Bronchial epithelial cell (primary cell): ENCODE results near the gene HTR3B. TPM values are rescaled to one million over a fixed set of nuclear protein-coding genes. Genes with fewer than 3 reads are reported as not detected.

Source experiments
- DNase-seq: peaks from one replicate; pipeline ENCODE4 v3.0.0-alpha.2; 2010; ENCODE audit warnings: low read depth
- FAIRE-seq: peaks from 2 replicates; lab custom pipeline; 2011; peaks lifted over from hg19 to GRCh38; lab: Jason Lieb, UNC
- H3K27me3 ChIP-seq: 2 replicates; pipeline ENCODE4 v1.5.1; 2011; ENCODE audit warnings: low read length; ENCODE audit not compliant: control insufficient read depth, insufficient read depth
- H3K36me3 ChIP-seq: 2 replicates; pipeline ENCODE4 v1.5.1; 2011; ENCODE audit warnings: low read length; ENCODE audit not compliant: control insufficient read depth, insufficient read depth
- H3K4me3 ChIP-seq: 2 replicates; pipeline ENCODE4 v1.5.1; 2011; ENCODE audit warnings: mild to moderate bottlenecking, low read depth, low read length, control low read depth
- total RNA-seq: library from RNA; depleted of rRNA; stranded (reverse); fragments of >200 nt; gene quantifications from 2 replicates; pipeline ENCODE4 v1.2.1, GENCODE V29; 2014
- TF ChIP-seq, protein P1 (sequence below): IDR thresholded peaks from 2 replicates; pipeline ENCODE4 v1.5.1; 2011; ENCODE audit warnings: mild to moderate bottlenecking, moderate library complexity, low read length, control low read depth, inconsistent platforms; ENCODE audit not compliant: insufficient read depth, severe bottlenecking

HTR3B gene
- total RNA-seq, 1 donor from 2014 or later = not detected

DNA sequence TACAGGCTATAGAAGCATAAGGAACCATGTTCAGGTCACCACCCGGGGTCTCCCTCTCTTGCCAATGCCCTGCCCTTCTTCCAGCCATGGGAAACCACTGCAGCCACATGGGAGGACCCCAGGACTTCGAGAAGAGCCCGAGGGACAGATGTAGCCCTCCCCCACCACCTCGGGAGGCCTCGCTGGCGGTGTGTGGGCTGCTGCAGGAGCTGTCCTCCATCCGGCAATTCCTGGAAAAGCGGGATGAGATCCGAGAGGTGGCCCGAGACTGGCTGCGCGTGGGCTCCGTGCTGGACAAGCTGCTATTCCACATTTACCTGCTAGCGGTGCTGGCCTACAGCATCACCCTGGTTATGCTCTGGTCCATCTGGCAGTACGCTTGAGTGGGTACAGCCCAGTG is 84.8 kb downstream of the HTR3B start:
- TF ChIP-seq, protein P1, sequence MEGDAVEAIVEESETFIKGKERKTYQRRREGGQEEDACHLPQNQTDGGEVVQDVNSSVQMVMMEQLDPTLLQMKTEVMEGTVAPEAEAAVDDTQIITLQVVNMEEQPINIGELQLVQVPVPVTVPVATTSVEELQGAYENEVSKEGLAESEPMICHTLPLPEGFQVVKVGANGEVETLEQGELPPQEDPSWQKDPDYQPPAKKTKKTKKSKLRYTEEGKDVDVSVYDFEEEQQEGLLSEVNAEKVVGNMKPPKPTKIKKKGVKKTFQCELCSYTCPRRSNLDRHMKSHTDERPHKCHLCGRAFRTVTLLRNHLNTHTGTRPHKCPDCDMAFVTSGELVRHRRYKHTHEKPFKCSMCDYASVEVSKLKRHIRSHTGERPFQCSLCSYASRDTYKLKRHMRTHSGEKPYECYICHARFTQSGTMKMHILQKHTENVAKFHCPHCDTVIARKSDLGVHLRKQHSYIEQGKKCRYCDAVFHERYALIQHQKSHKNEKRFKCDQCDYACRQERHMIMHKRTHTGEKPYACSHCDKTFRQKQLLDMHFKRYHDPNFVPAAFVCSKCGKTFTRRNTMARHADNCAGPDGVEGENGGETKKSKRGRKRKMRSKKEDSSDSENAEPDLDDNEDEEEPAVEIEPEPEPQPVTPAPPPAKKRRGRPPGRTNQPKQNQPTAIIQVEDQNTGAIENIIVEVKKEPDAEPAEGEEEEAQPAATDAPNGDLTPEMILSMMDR = no peak

DNA sequence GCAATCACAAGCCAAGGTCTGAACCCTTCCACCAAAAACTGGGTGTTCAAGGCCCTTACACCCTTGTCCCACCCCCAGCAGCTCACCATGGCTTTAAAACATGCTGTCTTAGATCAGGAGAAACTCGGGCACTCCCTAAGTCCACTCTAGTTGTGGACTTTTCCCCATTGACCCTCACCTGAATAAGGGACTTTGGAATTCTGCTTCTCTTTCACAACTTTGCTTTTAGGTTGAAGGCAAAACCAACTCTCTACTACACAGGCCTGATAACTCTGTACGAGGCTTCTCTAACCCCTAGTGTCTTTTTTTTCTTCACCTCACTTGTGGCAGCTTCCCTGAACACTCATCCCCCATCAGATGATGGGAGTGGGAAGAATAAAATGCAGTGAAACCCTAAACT is 85.3 kb downstream of the HTR3B start:
- H3K4me3 ChIP-seq = no peak overlapping the region

More for the DNA sequence above, 84.8 kb downstream of the HTR3B start:
- H3K4me3 ChIP-seq = no peak overlapping the region
- DNase-seq = no peak
- no peak for FAIRE-seq
- H3K36me3 ChIP-seq = no peaks in the 10 kb centered on the region
- H3K27me3 ChIP-seq = no peaks in the 10 kb centered on the region

DNA sequence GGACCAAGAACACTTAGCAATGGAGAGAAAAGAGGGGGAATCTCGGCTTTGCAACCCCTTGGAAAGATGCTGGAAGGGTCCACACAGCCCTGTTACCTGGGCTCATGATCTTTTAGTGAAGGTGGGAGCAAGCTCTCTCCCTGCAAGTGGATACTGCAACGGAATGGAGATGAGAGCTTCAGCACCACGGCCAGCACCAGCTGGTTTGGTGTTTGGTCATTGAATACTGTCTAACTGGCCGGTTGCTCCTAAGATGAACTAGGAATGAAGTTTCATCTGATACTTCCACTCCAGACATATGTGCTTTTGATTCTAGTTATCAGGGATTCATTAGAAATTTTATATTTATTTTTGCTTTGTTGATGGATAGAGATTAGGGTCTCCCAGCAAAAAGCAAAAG is 86.6 kb downstream of the HTR3B start:
- peak; percentile 10 for DNase-seq

More for the DNA sequence above, 85.3 kb downstream of the HTR3B start:
- TF ChIP-seq, protein P1 = no peak
- H3K36me3 ChIP-seq = no peaks in the 10 kb centered on the region
- DNase-seq (no peak), FAIRE-seq (no peak)
- no peaks in the 10 kb centered on the region for H3K27me3 ChIP-seq

DNA sequence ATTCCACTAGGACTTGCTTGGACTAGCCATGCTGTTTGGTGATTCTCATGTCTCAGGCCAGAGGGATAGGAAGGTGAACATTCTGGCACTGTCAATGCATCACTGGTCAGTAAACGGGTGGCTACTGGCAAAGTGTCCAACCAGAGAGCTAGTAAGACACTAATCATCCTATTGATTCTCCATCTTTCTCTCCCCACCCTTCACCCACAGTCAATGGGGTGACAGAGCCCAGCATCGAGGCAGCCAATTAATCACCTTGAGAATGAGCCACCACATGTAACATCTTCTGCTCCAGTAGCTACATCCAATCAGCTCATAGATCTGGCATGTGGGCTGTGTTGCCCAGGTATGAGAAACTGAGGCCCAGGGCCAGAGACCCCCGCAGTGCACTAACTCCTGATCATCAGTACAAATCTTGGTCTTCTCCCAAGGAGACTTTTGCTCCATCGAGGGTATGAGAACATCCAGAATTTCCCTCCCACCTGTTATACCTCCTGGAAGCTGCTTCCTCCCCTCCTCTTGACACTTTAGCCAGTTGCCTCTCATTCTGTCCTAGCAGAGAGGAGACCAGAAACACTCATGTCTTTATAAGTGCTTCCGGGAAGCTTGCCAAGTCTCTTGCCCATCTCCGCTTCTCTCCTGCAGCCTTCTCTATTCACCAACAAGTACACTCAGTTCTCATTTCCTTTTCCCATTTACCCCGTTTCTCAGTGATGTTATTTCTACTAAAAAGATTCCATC is 87.3 kb downstream of the HTR3B start:
- Histone ChIP-seq H3K27me3 (no peaks in the 10 kb centered on the region), H3K4me3 (no peak overlapping the region), H3K36me3 (no peaks in the 10 kb centered on the region)
- FAIRE-seq (no peak), DNase-seq (no peak)
- TF ChIP-seq, protein P1 = no peak

More for the DNA sequence above, 86.6 kb downstream of the HTR3B start:
- Histone ChIP-seq H3K36me3 (no peaks in the 10 kb centered on the region), H3K4me3 (no peak overlapping the region), H3K27me3 (no peaks in the 10 kb centered on the region)
- TF ChIP-seq, protein P1 = no peak
- FAIRE-seq = no peak

DNA sequence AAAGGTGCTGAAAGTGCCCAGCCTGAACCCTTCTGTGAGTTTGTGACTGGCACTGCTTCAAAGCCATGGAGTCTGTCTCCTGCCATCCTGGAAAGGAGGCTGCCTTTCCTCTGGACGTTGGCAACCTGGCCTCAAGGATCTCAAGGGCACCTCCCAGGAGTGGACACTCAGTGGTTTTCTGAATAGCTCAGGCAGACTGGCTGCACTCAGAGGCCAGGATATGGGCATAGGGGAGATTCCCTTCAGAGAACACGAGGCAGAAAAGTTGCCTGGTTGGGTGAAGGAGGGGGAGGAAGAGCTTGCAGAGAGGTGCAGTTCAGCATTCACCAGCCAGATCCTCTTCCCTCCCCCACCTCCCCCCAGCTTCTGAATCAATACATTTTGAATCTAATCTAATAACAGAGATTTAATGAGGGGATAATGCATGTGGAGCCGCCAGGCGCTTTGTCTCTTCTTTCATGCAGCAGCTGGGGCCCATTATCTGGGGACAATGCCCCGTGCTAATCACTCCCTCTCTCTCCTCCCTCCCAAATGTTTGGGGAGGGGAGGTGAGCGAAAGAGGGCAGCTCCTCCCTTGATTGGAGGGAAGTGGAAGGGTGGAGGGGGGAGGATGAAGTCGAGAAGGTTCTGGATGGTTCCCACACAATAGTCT is 88.0 kb downstream of the HTR3B start:
- Histone ChIP-seq H3K27me3 (no peaks in the 10 kb centered on the region), H3K36me3 (no peaks in the 10 kb centered on the region), H3K4me3 (no peak overlapping the region)
- FAIRE-seq (no peak), DNase-seq (no peak)
- TF ChIP-seq, protein P1 = no peak
